Islet precursor cell (in vitro differentiated cells): ENCODE data around the gene SLC35F3.
"Not testable (repeated sequence)": the region's sequence is repeated elsewhere in the genome, so short reads cannot be mapped to it uniquely, and the experiment has no call there.

Experiments
- DNase-seq: peaks from one replicate; pipeline ENCODE4 v3.0.0-alpha.2; 2018

Gene SLC35F3

GRCh38 chr1:234152344-234152743, 247.9 kb downstream of the SLC35F3 start:
- not testable (repeated sequence) for DNase-seq

- peak; percentile 64 for DNase-seq
These were observed 250.1 kb downstream of the SLC35F3 start for GRCh38 chr1:234154320-234155251.

- no peak for DNase-seq
These were observed 258.2 kb downstream of the SLC35F3 start for GRCh38 chr1:234162661-234163060.

- no peak for DNase-seq
These were observed 258.9 kb downstream of the SLC35F3 start for GRCh38 chr1:234163267-234163919.

GRCh38 chr1:234164098-234164709, 259.7 kb downstream of the SLC35F3 start:
- no peak for DNase-seq

- no peak for DNase-seq
These were observed 263.7 kb downstream of the SLC35F3 start for GRCh38 chr1:234168061-234168724.

GRCh38 chr1:234169161-234169849, 264.8 kb downstream of the SLC35F3 start:
- DNase-seq, result no peak

- no peak for DNase-seq
These were observed 265.6 kb downstream of the SLC35F3 start for GRCh38 chr1:234170067-234170466.

- no peak for DNase-seq
These were observed 266.1 kb downstream of the SLC35F3 start for GRCh38 chr1:234170622-234171021.

- no peak for DNase-seq
These were observed 269.5 kb downstream of the SLC35F3 start for GRCh38 chr1:234173968-234174367.

GRCh38 chr1:234175363-234175762, 270.9 kb downstream of the SLC35F3 start:
- no peak for DNase-seq

GRCh38 chr1:234176000-234176399, 271.5 kb downstream of the SLC35F3 start:
- DNase-seq, result no peak

GRCh38 chr1:234176847-234177246, 272.4 kb downstream of the SLC35F3 start:
- not testable (repeated sequence) for DNase-seq

- DNase-seq, result no peak
These were observed 281.0 kb downstream of the SLC35F3 start for GRCh38 chr1:234185438-234185837.

GRCh38 chr1:234186037-234186688, 281.7 kb downstream of the SLC35F3 start:
- no peak for DNase-seq

GRCh38 chr1:234188454-234188792, 283.9 kb downstream of the SLC35F3 start:
- peak; percentile 74 for DNase-seq

- DNase-seq, result no peak
These were observed 293.4 kb downstream of the SLC35F3 start for GRCh38 chr1:234197839-234198238.

GRCh38 chr1:234199476-234200127, 295.1 kb downstream of the SLC35F3 start:
- no peak for DNase-seq

GRCh38 chr1:234200566-234200965, 296.1 kb downstream of the SLC35F3 start:
- DNase-seq, result no peak

- no peak for DNase-seq
These were observed 297.1 kb downstream of the SLC35F3 start for GRCh38 chr1:234201600-234201999.

GRCh38 chr1:234205966-234206365, 301.5 kb downstream of the SLC35F3 start:
- no peak for DNase-seq
